Activated T-helper 1 cell treated with Interleukin-2 at 50 U/mL for 16 hours (primary cell): ENCODE data around the gene IMPG1.
"Not testable (repeated sequence)": the region's sequence is repeated elsewhere in the genome, so short reads cannot be mapped to it uniquely, and the experiment has no call there.

ENCODE experiments used
- DNase-seq: peaks from one replicate; pipeline ENCODE4 v3.0.0-alpha.2; 2020; ENCODE audit warnings: low read depth

Gene IMPG1

DNA sequence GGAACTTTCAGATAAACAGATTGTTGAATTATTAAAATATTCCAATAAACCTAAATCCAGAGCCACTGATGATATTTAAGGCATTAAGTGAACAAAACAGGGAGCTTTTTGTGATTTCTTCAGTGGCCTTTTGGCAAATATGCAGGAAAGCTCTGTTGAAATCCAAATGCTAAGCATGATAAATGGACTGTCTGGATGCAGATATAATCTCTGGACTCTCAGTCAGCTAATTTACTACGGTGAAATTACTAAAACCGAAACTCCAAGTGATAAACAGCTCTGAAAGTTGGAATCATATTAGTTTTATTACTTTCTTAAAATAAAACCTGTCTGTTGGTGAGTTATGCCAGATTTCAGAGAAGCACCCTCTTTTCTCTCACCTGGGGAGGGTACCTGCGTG, 120.3 kb downstream of the IMPG1 start:
- DNase-seq: no peak

GRCh38 chr6:75947935-75948334, 124.5 kb downstream of the IMPG1 start:
- DNase-seq: no peak

DNA sequence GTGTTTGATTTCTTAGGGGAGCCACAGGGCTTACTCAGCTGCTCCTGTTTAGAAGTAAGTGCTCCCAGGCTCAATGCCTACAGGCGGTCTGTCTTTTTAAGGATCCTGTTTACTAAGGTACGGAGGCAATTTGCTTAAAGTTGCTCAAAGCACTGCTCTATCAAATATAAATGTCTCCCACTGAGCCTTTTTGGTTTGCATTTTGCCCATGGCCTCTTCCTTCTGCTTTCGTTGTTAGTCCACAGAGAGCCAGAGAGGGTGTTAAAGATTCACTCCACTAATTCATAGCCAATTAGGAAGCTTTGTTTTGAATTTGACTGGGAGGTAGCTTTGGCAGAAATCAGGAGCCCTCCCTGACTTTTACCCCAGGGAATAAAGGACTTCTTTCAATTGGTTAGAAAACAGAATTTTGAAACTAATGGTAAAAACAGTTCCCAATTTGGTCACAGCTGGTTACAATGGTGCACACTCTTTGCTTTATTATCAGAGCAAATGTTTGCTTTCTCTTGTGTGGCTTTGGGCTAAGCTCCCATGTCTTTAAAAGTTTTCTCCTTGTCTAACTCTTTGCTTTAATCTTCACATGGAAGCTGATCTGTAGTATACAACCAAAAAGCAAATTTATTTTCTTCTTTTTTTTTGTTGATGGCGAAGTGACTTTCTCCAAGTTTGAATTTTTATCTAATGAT, 126.2 kb downstream of the IMPG1 start:
- DNase-seq: no peak

GRCh38 chr6:75943381-75943780, 129.1 kb downstream of the IMPG1 start:
- DNase-seq: no peak

- DNase-seq: no peak
Observed at GRCh38 chr6:75941509-75941908, 131.0 kb downstream of the IMPG1 start.

DNA sequence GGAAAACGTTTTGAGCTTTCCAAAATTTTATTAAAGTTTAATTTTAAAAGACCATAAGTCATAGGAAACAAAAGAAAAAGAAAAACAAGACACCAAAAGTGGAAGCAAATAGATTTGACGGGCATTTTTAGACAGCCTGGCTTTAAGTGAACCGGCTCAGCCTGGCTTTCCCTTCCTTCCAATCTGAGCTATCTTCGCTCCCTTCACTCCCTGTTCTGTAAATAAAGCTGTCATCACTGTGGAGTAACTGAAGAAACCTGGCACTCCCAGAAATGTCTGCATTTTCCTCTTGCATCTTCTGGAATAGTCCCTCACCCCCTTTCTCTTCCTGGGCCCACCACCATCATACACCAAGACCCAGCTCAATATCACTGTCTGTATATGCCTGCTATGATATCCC, 131.9 kb downstream of the IMPG1 start:
- DNase-seq: no peak

DNA sequence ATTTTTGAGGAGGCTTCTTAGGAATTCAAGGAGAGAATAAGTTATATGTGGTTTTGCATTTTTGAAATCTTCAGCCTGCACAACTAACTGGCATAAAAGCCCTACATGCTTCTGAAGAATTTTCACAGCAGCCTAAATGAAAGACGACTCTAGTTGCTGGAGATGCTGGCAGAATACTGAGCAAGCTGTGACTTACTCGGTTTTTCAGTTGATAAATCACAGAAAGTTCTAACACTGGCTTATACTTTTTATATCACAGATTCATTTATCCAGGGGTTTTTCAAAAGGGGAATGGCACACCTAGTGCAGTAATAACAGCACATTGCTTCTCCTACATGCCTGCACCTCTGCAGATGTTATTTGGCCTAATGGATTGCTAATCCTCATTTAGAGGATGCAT, 134.6 kb downstream of the IMPG1 start:
- no peak for DNase-seq

DNA sequence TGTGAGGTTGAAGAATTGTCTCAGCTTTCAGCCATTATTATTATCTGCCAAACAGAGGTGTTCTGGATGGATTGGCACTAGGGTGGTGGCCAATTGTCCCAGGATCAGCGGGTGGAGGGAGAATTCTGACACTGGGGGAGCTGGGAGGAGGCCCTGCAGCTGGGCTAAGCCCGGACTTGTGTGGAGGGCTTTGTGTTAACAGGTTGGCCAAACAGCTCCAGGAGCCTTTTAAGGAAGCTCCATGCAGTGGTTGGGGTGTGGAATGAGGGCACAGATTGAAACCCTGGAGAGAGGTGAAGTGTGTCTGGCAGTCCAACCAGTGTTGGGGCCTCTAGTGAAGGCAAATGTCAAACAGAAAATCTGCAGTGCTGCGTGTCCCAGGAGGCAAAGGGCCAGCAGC, 135.8 kb downstream of the IMPG1 start:
- no peak for DNase-seq

DNA sequence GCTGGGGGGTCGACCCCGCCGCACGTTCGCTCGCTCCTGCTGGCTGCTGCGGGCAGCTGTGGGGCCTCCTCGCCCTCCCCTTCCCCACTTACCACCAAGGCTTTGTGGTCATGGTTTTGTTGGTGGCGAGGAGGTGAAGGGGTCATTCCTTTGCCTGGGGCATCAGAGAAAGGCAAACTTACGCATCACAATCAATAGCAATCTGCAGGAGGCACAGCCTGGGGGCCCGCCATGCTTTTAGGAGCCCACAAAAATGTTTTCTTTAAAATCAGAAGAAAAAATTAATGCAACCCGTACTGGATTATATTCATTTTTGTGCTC, 137.0 kb downstream of the IMPG1 start:
- no peak for DNase-seq

GRCh38 chr6:75934643-75935472, 137.6 kb downstream of the IMPG1 start:
- no peak for DNase-seq

DNA sequence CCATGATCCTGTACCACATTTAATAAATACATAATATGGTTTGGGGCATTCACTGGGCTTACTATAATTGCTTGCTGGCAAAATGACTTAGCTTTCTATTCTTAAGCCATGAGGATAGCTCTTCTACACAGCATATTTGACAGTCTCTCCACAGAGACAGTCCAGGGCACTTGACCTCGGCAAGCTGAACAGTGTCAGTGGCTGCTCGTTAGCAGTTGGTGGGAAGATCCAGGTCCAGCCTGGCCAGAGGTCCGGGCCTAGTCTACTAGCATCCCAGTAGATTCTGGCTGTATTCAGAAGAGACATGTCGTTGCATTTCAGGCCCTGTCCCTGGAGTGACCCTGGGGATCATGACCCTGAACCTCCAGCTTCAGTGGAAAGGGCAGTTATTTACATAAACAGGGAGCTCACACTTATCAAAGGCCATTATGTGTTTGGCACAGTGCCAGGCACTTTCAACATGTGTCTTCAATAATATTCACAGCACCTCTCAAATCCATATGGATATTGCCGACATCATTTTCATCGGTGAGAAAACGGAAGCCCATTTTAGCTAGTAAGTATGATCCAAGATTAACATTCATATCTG, 139.0 kb downstream of the IMPG1 start:
- DNase-seq: no peak

GRCh38 chr6:75932067-75932466, 140.4 kb downstream of the IMPG1 start:
- DNase-seq: no peak

DNA sequence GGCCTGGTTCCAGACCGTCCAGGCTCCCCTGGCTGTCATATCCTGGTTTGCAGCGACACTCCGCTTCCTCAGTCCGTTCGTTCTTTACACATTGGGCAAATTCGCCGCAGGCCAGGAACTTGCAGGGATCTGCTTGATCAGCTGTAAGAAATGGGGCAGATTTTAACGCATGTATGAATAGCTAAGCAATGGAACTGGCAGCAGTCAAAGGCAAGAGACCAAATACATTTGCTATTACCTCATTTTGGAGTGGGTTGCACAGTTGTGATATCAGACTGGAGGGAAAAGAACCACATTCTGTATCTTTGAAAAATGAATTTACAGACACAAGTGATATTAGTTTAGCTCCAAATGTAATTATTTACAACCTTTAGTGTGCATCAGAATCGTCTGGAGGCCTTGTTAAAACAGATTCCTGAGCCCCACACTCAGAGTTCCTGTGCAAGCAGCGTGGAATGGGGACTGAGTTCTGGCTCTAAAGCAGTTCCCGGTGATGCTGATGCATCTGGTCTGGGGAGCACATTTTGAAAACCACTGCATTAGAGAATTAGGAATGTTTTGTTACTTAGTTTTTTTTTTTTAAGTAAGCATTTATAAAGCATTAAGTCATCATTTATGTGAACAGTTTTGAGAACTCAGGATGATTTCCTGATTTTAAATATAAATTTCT, 141.3 kb downstream of the IMPG1 start:
- DNase-seq: no peak

DNA sequence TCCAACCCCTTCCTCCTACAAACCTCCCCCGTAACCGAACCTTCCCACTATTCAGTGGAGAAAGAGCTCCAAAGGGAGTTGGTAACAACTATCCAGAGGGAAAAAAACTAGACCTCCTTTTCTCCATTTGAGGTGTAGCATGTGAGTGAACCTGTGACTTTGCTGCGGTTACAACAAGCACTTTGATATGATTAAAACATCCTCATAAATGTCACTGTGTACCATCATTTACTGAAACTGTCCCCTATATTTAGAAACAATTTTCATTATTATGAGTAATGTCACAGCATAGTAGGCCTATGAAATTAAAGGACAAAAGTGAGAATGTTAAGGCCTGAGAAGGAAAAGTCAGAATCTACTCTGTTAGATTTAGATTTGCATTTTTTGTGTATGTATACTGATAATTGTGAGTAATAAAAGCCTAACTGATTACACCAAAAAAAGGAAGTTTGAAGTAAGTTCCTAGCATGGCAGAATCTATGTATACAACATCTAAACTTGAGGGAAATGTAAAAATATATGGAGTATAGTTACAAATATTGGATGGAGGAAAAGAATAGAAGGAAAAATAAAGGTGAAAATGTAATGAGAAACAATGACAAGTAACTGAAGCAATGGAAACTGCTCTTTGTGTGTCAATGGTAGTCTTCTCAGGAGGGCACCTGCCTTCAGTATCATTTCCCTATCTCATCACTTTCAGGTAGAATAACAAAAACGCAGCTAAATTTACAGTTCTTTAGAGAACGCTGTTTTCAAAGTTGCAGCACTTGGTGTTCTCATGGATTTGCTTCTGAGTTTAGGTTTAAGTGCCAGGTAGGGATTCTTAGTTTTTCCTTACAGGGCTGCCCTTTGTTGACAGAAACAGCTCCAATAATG, 145.9 kb downstream of the IMPG1 start:
- no peak for DNase-seq

DNA sequence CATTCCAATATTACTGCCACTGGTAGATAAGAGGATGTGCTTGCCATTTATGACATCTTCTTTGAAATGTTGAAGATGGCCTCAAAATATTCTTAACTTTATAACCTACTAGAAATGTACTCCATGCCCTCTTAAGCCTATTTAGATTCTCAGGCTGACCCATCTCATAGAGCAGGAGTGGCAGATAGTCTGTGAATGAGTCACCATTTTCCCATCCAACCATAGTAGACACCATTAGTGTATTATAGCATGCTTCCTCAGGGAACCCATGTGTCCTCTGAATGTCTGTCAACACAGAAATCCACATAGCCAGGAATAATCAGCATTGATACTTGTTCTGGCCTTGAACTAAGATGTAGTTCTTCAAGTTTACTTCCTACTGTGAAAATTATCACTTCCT, 150.2 kb downstream of the IMPG1 start:
- no peak for DNase-seq

DNA sequence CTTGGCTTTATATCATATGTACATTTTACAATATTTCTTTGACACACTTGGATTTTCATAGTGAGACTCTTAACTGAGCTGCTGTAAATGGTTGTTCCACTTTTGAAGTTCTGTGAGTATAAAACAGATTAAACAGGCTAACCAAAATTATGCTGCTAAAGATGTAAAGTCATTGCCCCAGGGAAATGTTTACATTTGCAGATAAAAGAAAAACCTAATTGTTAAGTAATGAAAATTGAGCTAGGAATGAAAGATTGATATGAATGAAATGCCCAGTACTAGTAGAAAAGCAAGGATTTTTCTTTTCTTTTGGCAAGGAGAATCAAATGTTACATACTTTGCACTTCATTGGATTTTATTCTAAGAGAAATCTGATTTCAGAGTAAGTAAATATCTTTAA, 159.4 kb downstream of the IMPG1 start:
- DNase-seq: no peak

- no peak for DNase-seq
Observed at GRCh38 chr6:75907444-75907843, 165.0 kb downstream of the IMPG1 start.

DNA sequence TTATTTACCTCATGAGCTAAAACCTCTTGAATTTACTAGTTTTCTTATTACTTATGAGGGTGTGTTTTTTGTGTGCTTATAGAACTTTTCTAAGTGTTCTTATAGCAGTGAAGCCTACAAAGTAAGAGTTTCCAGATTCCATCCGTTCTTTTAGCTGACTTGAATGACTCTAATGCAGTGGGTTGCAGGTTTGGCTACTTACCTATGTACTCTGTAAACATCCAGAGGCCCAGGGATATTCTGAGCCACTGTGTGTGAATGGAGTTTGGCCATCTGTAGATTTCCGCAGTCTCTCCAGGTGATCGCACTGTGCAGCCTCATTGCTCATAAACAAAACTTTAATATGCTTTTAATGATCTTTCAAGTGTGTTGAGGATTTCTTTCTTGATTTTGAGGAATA, 165.6 kb downstream of the IMPG1 start:
- DNase-seq: no peak

DNA sequence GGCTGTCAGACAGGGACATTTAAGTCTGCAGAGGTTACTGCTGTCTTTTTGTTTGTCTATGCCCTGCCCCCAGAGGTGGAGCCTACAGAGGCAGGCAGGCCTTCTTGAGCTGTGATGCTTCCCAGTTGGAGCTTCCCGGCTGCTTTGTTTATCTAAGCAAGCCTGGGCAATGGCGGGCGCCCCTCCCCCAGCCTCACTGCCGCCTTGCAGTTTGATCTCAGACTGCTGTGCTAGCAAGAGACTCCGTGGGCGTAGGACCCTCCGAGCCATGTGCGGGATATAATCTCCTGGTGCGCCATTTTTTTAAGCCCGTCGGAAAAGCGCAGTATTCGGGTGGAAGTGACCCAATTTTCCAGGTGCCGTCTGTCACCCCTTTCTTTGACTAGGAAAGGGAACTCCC, 167.3 kb downstream of the IMPG1 start:
- not testable (repeated sequence) for DNase-seq

- not testable (repeated sequence) for DNase-seq
Observed at GRCh38 chr6:75900216-75900615, 172.2 kb downstream of the IMPG1 start.

DNA sequence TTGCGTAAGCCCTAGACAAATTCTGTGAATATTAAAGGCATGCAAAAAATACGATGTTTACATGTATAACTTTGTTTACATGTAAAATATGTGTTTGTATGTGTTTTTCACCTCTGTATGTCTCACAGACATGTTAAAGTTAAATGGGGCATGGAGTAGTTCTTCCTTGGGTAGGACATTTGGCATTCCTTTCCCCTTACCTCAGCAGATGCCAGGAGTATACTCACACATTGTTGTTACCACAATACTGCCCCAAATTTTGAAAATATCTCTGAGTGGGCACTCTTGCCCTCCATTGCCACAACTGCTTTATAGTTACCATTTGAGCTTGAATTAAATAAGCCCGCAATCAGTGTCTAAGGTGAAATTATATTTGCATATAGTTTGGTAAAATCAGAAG, 175.9 kb downstream of the IMPG1 start:
- DNase-seq: no peak

DNA sequence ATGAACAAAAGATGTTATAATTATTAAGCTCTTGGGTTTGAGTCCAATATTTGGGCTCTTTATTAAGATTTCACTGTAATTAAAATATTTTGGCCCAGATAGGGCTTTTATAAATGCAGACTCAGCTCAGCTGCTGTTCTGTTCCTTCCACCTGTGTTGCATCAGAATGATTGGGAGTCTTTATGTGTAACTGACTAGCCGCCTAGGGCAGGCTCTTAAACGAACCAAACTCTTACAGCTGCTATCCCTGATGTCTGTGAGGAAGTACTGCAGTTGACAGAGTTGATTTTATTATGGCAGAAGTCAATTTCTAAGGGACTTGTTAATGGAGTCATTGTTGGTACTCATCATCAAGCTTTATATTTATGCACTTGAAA, 178.7 kb downstream of the IMPG1 start:
- DNase-seq: no peak
